ENCODE results near the gene AGO3.
"Not testable (repeated sequence)": the region's sequence is repeated elsewhere in the genome, so short reads cannot be mapped to it uniquely, and the experiment has no call there.

The AGO3 gene

DNA sequence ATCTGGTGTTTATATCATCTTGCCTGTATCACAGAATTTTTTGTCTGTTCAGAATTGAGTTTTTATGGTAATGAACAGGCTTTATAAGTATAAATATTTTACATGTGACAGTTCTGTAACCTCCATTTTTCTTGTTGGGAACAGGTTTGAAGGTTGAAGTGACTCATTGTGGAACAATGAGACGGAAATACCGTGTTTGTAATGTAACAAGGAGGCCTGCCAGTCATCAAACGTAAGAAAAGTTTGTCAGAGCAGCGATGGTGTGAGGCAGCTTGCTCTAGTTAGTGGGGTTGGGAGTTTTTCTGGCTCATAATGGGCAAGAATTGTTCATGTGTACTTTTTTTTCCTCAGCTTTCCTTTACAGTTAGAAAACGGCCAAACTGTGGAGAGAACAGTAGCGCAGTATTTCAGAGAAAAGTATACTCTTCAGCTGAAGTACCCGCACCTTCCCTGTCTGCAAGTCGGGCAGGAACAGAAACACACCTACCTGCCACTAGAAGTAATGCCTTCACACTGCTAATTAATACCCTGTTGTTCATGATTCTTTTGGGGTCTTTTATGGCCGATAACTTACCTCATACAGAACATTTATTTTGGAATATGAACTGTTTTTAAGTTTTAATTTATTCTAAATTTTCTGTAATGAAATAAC lies 77.8 kb downstream of the AGO3 start:
- no peak for DNase-seq

- DNase-seq = peak in 1 of 14 donors; percentile 1
Observed at GRCh38 chr1:36014722-36015220, 83.9 kb downstream of the AGO3 start.

DNA sequence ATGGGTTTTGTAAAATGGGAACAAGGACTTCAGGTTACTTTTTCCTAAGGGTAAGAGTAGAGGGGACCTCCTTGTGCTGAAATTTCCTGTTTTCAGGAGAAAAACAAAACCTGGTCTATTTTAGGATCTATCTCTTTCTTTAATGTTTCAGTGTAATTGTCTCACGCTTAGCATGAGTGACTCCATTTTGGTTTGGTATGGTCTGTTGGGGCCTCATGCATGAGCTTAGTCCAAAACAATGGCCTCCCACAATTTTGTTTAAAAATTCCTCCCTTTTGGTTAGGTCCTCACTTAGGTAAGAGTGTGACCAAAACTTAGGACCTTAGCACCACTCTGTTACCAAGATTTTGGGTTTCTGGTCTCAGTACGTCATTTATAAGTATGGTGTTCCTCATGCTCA lies 85.8 kb downstream of the AGO3 start:
- DNase-seq = no peak

GRCh38 chr1:36023098-36023769 lies 92.3 kb downstream of the AGO3 start:
- no peak for DNase-seq

DNA sequence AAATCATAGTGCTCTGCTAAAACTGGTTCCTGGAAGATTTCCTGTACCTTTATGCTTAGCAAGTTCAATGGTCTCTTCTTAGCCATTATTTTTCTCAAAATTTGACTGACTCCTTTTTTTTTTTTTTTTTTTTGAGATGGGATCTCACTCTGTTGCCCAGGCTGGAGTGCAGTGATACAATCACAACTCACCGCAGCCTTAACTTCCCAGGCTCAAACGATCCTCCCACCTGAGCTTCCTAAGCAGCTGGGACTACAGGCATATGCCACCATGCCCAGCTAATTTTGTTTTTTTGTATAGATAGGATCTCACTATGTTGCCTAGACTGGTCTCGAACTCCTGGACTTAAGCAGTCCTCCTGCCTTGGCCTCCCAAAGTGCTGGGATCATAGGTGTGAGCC lies 93.1 kb downstream of the AGO3 start:
- DNase-seq = not testable (repeated sequence)

- no peak for DNase-seq
Observed at GRCh38 chr1:36024847-36025246, 93.9 kb downstream of the AGO3 start.

- DNase-seq = no peak
Observed at GRCh38 chr1:36027766-36028165, 96.9 kb downstream of the AGO3 start.

GRCh38 chr1:36031441-36031840 lies 100.5 kb downstream of the AGO3 start:
- DNase-seq = no peak

- DNase-seq = no peak
Observed at GRCh38 chr1:36034692-36035091, 103.8 kb downstream of the AGO3 start.

DNA sequence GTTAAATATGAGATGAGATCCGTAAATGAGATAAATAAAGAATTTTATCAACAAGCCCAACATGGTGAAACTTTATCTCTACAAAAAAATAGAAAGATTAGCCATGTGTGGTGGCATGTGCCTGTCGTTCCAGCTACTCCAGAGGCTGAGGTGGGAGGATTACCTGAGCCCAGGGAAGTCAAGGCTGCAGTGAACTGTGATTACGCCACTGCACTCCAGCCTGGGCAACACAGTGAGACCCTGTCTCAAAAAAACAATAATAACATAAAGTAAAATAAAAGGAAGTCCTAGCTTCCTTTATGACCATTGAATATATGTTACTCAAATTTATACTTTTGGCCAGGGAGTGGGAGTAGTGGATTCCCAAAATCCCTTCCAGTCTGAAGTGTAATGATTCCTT lies 104.2 kb downstream of the AGO3 start:
- DNase-seq = no peak

- DNase-seq = no peak
Observed at GRCh38 chr1:36040238-36040637, 109.3 kb downstream of the AGO3 start.

DNA sequence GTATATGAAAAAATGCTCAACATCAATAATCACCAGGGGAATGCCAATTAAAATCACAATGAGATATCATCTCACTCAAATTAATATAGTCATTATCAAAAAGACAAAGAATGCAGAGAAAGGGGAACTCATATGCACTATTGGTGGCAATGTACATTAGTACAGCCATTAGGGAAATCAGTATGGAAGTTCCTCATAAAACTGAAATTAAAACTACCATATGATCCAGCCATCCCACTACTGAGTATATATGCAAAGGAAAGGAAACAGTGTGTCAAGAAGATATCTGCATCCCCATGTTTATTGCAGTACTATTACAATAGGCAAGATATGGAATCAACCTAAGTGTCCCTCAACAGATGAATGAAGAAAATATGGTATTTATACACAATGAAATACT lies 120.9 kb downstream of the AGO3 start:
- DNase-seq = no peak

GRCh38 chr1:36053978-36054377 lies 123.1 kb downstream of the AGO3 start:
- DNase-seq = no peak

- no peak for DNase-seq
Observed at GRCh38 chr1:36055706-36056105, 124.8 kb downstream of the AGO3 start.

GRCh38 chr1:36062315-36062714 lies 131.4 kb downstream of the AGO3 start:
- no peak for DNase-seq

- DNase-seq = no peak
Observed at GRCh38 chr1:36067871-36068270, 137.0 kb downstream of the AGO3 start.

- no peak for DNase-seq
Observed at GRCh38 chr1:36068866-36069265, 138.0 kb downstream of the AGO3 start.

DNA sequence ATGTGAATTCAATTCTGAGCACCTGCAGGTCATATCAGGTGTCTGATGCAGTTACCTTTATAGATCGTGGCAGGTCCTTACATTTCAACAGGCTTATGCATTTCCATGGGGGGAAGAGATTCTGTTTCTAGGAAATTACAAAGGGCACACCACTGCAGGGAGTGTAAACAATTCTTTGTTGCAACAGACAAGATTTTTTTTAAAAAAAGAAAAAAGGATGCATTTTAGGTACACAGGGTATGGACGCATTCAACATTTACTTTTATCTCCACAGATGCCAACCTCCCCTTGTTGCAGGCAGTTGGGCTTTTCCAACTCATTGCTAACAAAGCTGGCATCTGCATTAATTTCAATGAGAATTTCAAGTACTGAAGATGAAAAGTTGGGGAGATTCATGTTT lies 139.4 kb downstream of the AGO3 start:
- DNase-seq = no peak

- DNase-seq = no peak
Observed at GRCh38 chr1:36076979-36077573, 146.2 kb downstream of the AGO3 start.

- no peak for DNase-seq
Observed at GRCh38 chr1:36080236-36080635, 149.3 kb downstream of the AGO3 start.

DNA sequence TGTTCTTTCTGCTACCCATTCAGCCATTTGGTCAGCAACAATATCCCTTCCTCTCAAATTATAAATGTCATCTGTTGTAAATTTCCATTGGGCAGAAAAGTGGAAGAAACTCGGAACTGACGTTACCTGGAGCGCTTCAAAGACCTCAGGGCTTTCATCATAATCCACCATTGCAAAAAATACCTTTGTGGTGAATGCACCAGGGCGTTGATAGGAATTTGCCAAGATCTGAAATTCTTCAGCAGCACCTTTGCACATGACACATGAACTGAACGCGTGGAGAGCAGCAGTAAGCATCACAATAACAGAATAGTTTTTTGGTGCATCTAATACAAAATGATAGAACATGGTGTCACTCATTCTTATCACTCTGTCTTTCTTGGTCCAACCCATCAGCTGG lies 149.9 kb downstream of the AGO3 start:
- no peak for DNase-seq

DNA sequence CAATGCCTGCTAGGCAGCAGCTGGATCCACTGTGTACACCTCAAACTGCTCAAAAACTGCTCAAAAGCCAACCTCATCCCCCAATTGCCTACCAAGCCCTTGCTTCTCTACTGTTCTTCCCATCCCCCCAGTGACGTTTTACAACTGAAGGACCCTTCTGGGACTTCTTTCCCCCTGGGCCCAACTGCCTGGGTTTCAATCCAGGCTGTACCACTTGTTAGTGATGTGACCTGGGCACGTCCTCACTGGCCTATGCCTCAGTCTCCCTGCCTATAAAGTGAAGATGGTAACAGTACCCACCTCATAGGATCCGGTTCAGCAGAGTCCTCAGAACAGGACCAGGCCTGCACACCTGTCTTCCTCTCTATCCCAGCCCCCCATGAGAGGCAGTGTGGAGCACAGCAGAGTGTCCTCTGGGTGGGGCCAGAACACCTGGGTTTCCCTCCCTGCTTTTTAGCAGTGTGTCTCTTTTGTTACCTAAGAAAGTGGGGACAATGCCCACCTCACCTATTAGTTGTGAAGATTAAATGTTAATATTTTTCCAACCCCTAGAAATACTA lies 151.1 kb downstream of the AGO3 start:
- DNase-seq = no peak

GRCh38 chr1:36083219-36083618 lies 152.3 kb downstream of the AGO3 start:
- DNase-seq = no peak
